ENCODE measurements around the gene RFWD3.

Gene RFWD3

GRCh38 chr16:74575175-74575806 is 91.4 kb downstream of the RFWD3 start:
- Histone ChIP-seq H3K4me2 (ENCODE audit: low read length) (no peak overlapping the region), H3K4me3 (ENCODE audit: low read length) (no peak overlapping the region), H3K9ac (ENCODE audit: low read depth, low read length) (no peak overlapping the region), H3K36me3 (ENCODE audit: insufficient read depth, low read length) (no peaks in the 10 kb centered on the region), H3K9me3 (replicated peaks; ENCODE audit: low read length) (no peaks in the 10 kb centered on the region), H3K27me3 (ENCODE audit: control insufficient read depth, insufficient read depth, low read length) (no peaks in the 10 kb centered on the region), H3K4me1 (ENCODE audit: control insufficient read depth, insufficient read depth, low read length) (peaks cover 18% of the 10 kb centered on the region)

GRCh38 chr16:74574146-74574545 is 92.5 kb downstream of the RFWD3 start:
- H3K4me1 ChIP-seq (ENCODE audit: control insufficient read depth, insufficient read depth, low read length) = peaks cover 20% of the 10 kb centered on the region
- no peak overlapping the region for H3K9ac ChIP-seq (ENCODE audit: low read depth, low read length)
- no peak overlapping the region for H3K4me3 ChIP-seq (ENCODE audit: low read length)
- H3K9me3 ChIP-seq (replicated peaks; ENCODE audit: low read length) = no peaks in the 10 kb centered on the region
- H3K27me3 ChIP-seq (ENCODE audit: control insufficient read depth, insufficient read depth, low read length) = no peaks in the 10 kb centered on the region
- H3K36me3 ChIP-seq (ENCODE audit: insufficient read depth, low read length) = no peaks in the 10 kb centered on the region
- no peak overlapping the region for H3K4me2 ChIP-seq (ENCODE audit: low read length)

- H3K36me3 ChIP-seq (ENCODE audit: insufficient read depth, low read length) = no peaks in the 10 kb centered on the region
- H3K4me1 ChIP-seq (ENCODE audit: control insufficient read depth, insufficient read depth, low read length) = peaks cover 19% of the 10 kb centered on the region
- no peaks in the 10 kb centered on the region for H3K27me3 ChIP-seq (ENCODE audit: control insufficient read depth, insufficient read depth, low read length)
- no peak overlapping the region for H3K9ac ChIP-seq (ENCODE audit: low read depth, low read length)
- no peak overlapping the region for H3K4me2 ChIP-seq (ENCODE audit: low read length)
- H3K9me3 ChIP-seq (replicated peaks; ENCODE audit: low read length) = no peaks in the 10 kb centered on the region
- no peak overlapping the region for H3K4me3 ChIP-seq (ENCODE audit: low read length)
Measured at GRCh38 chr16:74573622-74574021, 93.1 kb downstream of the RFWD3 start.
